NT2/D1 (cell line): ENCODE results near the gene TMEM165.

Experiments used
- SUZ12 ChIP-seq: IDR thresholded peaks from 2 replicates; pipeline ENCODE4 v1.6.1; 2011; ENCODE audit not compliant: insufficient read length, insufficient read depth; ENCODE audit errors: extremely low read depth
- YY1 ChIP-seq: IDR thresholded peaks from 2 replicates; pipeline ENCODE4 v1.6.1; 2011; ENCODE audit not compliant: insufficient read length, insufficient read depth
- ZNF274 ChIP-seq: IDR thresholded peaks from 2 replicates; pipeline ENCODE4 v1.6.1; 2011; ENCODE audit warnings: mild to moderate bottlenecking, low read depth, low read length

DNA sequence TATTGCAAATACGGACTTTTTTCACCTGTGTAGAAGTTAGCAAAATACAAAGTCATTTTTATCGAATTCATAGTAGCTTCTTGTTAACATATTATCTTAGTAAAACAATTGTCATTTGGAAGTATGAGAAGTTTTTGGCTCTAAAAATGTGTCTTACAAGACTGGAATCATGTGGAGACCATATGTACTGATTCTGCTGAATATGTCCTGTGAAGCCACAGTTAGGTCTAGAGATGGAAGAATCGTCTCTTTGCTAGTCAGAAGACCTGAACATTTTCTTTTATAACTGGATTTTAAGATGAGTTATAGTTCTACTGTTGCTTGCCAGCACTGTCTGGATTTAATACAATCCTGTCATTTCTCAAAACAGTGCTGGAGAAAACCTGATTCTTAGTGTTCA is 29.0 kb downstream of the TMEM165 start:
- TF ChIP-seq ZNF274: no peak
- no peak for TF ChIP-seq SUZ12
- no peak for TF ChIP-seq YY1
